NCI-H1694 (cell line): Measurements from ENCODE around the gene CCN5.
A peak's percentile ranks its signal among the peaks of the same experiment; 100 is the strongest.
"Not testable (repeated sequence)": the region's sequence is repeated elsewhere in the genome, so short reads cannot be mapped to it uniquely, and the experiment has no call there.

Experiments used
- DNase-seq: peaks from one replicate; lab custom pipeline; 2025; lab: John Stamatoyannopoulos, UW

Gene CCN5

GRCh38 chr20:44714701-44715498 lies at the start of gene CCN5:
CCN5 (plus strand) TSS chr20:44715369; CDS start chr20:44715391, 22 bp downstream.
- DNase-seq: peak; percentile 27

GRCh38 chr20:44666066-44666465 lies 49.1 kb upstream of the CCN5 start:
- no peak for DNase-seq

GRCh38 chr20:44670851-44671250 lies 44.3 kb upstream of the CCN5 start:
- DNase-seq: not testable (repeated sequence)

GRCh38 chr20:44671541-44671940 lies 43.6 kb upstream of the CCN5 start:
- not testable (repeated sequence) for DNase-seq

- DNase-seq: not testable (repeated sequence)
Observed at GRCh38 chr20:44672318-44672902, 42.8 kb upstream of the CCN5 start.

- DNase-seq: no peak
Observed at GRCh38 chr20:44678242-44678641, 36.9 kb upstream of the CCN5 start.

GRCh38 chr20:44678990-44679611 lies 36.1 kb upstream of the CCN5 start:
- no peak for DNase-seq

GRCh38 chr20:44681796-44682566 lies 33.2 kb upstream of the CCN5 start:
- DNase-seq: no peak

GRCh38 chr20:44683263-44684046 lies 31.7 kb upstream of the CCN5 start:
- peak; percentile 39 for DNase-seq

- DNase-seq: no peak
Observed at GRCh38 chr20:44684047-44684967, 30.9 kb upstream of the CCN5 start.

- DNase-seq: no peak
Observed at GRCh38 chr20:44686934-44687333, 28.2 kb upstream of the CCN5 start.

GRCh38 chr20:44688053-44688625 lies 27.0 kb upstream of the CCN5 start:
- no peak for DNase-seq

GRCh38 chr20:44689809-44690208 lies 25.4 kb upstream of the CCN5 start:
- no peak for DNase-seq

- no peak for DNase-seq
Observed at GRCh38 chr20:44690781-44691423, 24.3 kb upstream of the CCN5 start.

- DNase-seq: no peak
Observed at GRCh38 chr20:44691424-44692423, 23.4 kb upstream of the CCN5 start.

- DNase-seq: no peak
Observed at GRCh38 chr20:44692932-44693480, 22.2 kb upstream of the CCN5 start.

- DNase-seq: no peak
Observed at GRCh38 chr20:44693627-44694026, 21.5 kb upstream of the CCN5 start.

GRCh38 chr20:44694159-44694558 lies 21.0 kb upstream of the CCN5 start:
- no peak for DNase-seq
